ENCODE results near the gene SND1. TPM values are rescaled to one million over a fixed set of nuclear protein-coding genes. Genes with fewer than 3 reads are reported as not detected.

Gene SND1
- total RNA-seq, 6 experiments from 2014 or later = 217 to 259 (median 247) TPM

- Mint-ChIP-seq H3K27me3 (ENCODE audit: insufficient read depth) (peaks cover 26% of the 10 kb centered on the region), H3K4me3 (no peak overlapping the region), H3K36me3 (ENCODE audit: low read depth) (peaks cover 14% of the 10 kb centered on the region; the same call in 1 of the 2 replicates), H3K4me1 (ENCODE audit: low read depth) (peaks cover 42% of the 10 kb centered on the region), H3K27ac (no peak overlapping the region), H3K9me3 (no peaks in the 10 kb centered on the region)
- TF ChIP-seq CTCF (IDR thresholded peaks at IDR 0.05) = no peak
- DNase-seq = no peak
Measured at GRCh38 chr7:128099204-128099671, 447.2 kb downstream of the SND1 start.

- TF ChIP-seq CTCF (IDR thresholded peaks at IDR 0.05) = no peak
- Mint-ChIP-seq H3K27me3 (ENCODE audit: insufficient read depth) (peaks cover 33% of the 10 kb centered on the region), H3K9me3 (no peaks in the 10 kb centered on the region; the same call in 1 of the 2 replicates), H3K36me3 (ENCODE audit: low read depth) (peaks cover 14% of the 10 kb centered on the region; the same call in 1 of the 2 replicates), H3K27ac (no peak overlapping the region), H3K4me3 (no peak overlapping the region; the same call in 1 of the 2 replicates), H3K4me1 (ENCODE audit: low read depth) (peaks cover 48% of the 10 kb centered on the region)
- no peak for DNase-seq
Measured at GRCh38 chr7:128100225-128100948, 448.4 kb downstream of the SND1 start.

- Mint-ChIP-seq H3K27me3 (ENCODE audit: insufficient read depth) (peaks cover 35% of the 10 kb centered on the region), H3K27ac (no peak overlapping the region), H3K9me3 (no peaks in the 10 kb centered on the region; the same call in 1 of the 2 replicates), H3K4me1 (ENCODE audit: low read depth) (peaks cover 44% of the 10 kb centered on the region), H3K4me3 (no peak overlapping the region; the same call in 1 of the 2 replicates), H3K36me3 (ENCODE audit: low read depth) (peaks cover 9% of the 10 kb centered on the region; the same call in 1 of the 2 replicates)
- TF ChIP-seq CTCF (IDR thresholded peaks at IDR 0.05) = no peak
- DNase-seq = no peak
Measured at GRCh38 chr7:128100949-128101713, 449.1 kb downstream of the SND1 start.

- no peak for DNase-seq
- Mint-ChIP-seq H3K27ac (peak overlapping the region; percentile 31; the same call in 1 of the 2 replicates), H3K4me1 (ENCODE audit: low read depth) (peaks cover 30% of the 10 kb centered on the region), H3K27me3 (ENCODE audit: insufficient read depth) (peaks cover 44% of the 10 kb centered on the region), H3K9me3 (no peaks in the 10 kb centered on the region; the same call in 1 of the 2 replicates), H3K4me3 (no peak overlapping the region), H3K36me3 (ENCODE audit: low read depth) (peaks cover 8% of the 10 kb centered on the region; the same call in 1 of the 2 replicates)
- TF ChIP-seq CTCF (IDR thresholded peaks at IDR 0.05) = no peak
Measured at GRCh38 chr7:128102490-128103291, 450.7 kb downstream of the SND1 start.

- H3K9me3 Mint-ChIP-seq = no peaks in the 10 kb centered on the region; the same call in 1 of the 2 replicates
- TF ChIP-seq CTCF (IDR thresholded peaks at IDR 0.05) = no peak
- no peaks in the 10 kb centered on the region for H3K36me3 Mint-ChIP-seq (ENCODE audit: low read depth)
- peaks cover 24% of the 10 kb centered on the region for H3K4me1 Mint-ChIP-seq (ENCODE audit: low read depth)
- H3K27me3 Mint-ChIP-seq (ENCODE audit: insufficient read depth) = peaks cover 44% of the 10 kb centered on the region
- no peak for DNase-seq
- peak overlapping the region; percentile 26; the same call in 1 of the 2 replicates for H3K27ac Mint-ChIP-seq
- peak overlapping the region; percentile 84 for H3K4me3 Mint-ChIP-seq
Measured at GRCh38 chr7:128103498-128104107, 451.6 kb downstream of the SND1 start.
